HG03196 (cell line): ENCODE measurements around the gene PTPRT.

Experiments used
- ATAC-seq: cut with Tn5 transposase; IDR thresholded peaks from one replicate; pipeline ENCODE4 v1.9.1; 2021; ENCODE audit not compliant: unreplicated experiment

PTPRT gene

DNA sequence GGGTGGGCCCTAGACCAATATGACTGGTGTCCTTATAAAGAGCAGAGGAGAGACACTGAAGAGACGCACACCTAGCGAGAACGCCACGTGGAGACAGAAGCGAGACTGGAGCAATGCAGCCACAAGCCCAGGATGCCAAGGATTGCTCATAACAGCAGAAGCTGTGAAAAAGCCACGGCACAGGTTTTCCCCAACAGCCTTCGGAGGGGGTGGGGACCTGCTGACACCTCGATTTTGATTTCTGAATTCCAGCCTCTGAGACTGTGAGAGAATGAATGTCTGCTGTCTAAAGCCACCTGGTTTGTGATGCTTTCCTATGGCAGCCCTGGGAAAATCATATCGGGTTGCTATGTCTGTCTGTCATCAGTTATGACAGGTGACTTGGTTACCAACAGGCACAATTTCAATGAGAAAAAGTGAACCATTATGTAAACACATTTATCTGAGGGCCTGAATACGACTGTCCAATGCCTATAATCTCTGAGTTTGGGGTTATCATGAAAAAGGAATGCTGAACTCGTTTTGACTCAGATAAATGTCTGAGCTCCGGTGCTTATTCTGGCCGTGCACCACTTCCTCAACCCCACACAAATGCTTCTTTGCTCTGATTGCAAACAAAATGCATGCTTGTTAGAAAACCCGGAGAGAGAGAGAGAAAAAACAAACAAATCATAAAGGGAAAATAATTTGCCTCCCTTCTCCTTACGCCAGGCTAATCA is 769.7 kb downstream of the PTPRT start:
- no peak for ATAC-seq

DNA sequence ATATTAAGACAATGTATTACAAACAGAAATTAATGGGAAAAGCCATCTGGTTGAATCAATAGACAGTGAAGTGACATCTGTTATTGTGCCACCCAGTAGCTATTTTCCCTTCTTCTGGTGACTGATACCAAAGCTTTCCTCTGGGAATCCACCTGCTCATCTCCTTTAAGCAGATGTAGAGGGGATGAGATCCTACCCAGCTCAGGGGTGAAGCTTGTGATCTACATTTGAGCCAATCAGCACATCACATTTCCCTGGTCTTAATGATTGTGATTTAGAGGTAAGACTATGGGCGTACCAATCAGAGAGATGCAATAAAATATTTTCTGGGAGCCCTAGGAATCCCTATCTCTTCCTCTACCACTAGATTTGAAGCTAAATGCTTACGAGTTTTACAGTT is 782.9 kb downstream of the PTPRT start:
- ATAC-seq = no peak

DNA sequence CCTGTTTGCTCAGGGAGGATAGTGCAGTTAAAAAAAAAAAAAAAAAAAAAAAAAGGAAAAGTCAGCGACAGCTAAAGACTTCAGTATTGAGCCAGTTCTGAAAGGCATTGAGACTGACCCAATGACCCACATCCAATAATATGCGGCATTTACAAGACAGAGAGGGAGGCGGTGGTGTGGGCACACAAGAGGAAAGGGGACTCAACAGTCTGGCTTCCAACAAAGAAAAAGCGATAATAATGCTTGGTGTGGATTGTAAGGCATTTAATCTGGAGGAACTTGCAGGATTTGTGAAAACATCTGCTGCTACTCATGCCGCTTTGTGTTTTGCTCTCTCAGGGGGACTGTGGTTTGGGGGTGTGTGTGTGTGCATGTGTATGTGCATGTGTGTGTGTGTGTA is 787.3 kb downstream of the PTPRT start:
- no peak for ATAC-seq

DNA sequence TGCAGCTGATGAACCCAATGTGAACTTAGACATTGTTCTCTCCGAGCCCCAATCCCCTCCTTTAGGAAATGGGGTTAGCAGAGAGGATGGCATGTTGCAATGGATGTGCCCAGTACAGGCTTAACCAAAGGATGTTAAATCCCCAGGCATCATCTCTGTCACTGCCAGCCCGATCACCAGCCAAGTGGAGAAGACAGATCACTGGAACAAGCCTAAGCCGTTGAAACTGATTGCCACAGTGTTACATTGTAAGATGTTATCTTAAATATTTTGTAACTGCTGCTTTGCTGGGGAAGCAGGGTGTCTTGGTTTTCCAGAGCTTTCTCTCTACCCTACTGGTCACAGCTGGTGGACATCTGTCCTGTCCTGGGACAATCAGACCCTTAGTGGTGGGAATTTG is 788.1 kb downstream of the PTPRT start:
- ATAC-seq = no peak

DNA sequence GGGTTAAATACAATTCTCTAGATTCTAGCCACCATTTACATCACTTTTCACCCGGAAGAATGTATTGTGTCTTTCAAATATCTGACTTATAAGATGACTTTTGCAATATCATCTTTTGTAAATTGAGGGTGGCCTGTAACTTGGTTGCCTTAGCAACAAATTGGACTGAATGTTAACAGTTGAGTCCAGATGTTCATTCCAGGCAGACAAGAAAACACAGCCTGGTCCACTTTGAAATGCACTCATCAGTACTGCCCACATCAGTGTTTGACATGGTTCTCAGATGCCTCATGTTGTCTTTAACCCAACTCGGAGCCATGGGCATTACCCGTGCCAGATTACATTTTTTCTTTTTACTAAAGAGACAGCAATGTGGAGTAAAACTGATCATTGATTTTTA is 789.9 kb downstream of the PTPRT start:
- ATAC-seq = no peak

DNA sequence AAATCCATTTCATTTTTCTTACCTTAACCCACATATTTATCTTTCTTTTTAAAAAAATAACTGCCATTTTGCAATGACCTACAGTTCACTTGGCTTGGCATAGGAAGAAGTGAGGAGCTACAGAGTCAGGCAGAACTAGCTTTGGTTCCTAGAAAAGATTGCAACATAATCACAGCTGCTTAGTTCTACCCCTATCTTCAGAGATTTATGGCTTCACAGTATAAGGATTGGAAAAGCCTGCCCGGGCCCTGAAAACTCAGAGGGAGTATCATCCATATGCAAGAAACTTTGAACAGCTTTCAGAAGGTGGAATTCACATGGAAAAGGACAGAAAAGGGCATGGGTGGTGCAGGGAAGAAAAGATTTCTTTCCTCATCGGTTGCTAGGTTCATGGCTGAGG is 797.3 kb downstream of the PTPRT start:
- ATAC-seq = no peak

DNA sequence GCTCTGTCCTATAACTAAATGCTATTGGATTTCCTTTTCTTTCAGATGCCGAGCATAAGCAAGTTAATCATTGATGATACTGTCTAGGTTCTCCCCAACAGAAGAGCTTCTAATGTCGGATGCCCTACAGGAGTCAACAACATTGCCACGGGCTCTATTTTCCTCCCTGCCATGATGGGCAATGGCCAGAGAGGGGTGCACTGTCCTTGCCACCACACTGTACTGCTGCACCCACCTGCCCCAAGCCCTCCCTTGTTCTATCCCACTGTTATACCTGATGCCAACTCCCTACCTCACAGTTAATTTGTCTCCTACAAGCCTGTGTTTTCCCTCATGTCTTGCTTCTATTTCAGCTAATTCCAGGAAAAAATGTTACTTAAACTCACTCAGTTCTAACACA is 797.9 kb downstream of the PTPRT start:
- ATAC-seq = no peak

DNA sequence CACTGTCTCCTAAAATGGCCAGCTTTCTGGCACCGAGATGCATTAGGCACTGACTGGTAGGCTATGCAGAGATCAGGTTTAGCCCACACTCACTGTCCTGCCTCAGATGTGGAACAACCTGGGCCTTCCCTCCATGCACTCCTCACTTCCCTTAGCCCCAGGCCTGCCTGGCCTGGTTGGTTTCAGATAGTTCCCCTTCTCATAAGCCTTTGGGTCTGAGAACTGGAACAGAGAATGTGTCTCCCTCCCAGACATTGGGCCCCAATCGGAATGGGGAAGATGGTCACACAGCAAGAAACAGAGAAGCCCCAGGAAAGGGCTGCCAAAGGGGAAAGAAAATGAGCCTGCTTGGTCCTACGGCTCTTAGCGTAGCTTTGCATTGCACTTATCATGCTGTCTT is 809.4 kb downstream of the PTPRT start:
- no peak for ATAC-seq

DNA sequence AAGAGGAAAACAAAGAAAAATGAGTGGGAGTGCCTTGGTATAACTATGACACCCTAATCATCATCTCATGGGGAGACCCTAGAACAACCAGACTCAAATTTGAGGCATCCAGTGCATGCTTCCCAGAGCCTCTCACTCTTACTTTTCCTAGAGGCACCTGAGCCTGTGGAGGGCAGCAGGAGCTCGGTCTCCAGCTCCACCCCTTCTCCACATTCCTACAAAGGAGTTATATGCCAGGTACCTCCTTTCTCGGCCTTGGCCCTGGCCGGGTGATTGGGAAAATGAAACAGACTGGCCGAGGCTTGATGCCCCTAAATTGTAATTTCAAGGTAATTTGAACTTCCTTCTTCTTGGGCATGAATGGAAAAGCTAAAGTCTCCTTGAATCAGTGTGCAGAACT is 810.3 kb downstream of the PTPRT start:
- ATAC-seq = no peak

DNA sequence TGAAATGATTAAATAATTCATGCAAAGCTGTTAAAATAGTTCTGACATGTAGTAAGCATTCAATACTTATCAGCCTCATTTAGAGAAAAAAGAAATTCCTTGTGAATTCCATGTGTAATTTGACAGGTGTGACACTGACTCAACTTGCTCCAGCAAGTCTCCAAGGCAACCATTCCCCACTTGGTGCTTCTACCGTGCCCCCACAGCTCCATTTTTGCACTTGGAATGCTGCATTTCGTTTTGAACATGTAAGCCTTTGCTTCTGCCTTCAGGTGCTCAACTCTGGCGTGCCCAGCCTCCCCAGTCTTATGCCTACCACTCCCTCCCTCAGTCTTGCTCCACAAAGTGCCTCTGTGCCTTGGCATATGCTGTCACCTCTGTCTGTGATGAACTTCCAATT is 810.9 kb downstream of the PTPRT start:
- no peak for ATAC-seq

DNA sequence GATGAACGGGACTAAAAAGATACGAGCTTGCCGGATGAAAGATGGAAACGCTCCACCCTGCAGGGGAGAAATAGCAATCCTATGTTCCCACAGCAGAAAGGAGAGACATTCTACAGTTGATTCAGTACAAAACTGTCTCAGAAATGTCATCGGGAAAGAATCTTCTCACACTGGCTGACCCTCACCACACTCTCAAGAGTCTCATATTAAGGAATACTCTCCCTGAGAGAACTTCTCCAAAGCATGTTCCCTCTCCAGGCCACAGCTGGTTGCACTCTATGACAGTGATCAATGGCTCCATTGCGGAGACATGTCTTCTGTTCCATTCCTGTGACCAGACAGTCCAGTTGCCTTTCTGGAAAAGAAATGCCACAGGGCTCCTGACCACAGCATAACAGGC is 813.6 kb downstream of the PTPRT start:
- ATAC-seq = no peak

DNA sequence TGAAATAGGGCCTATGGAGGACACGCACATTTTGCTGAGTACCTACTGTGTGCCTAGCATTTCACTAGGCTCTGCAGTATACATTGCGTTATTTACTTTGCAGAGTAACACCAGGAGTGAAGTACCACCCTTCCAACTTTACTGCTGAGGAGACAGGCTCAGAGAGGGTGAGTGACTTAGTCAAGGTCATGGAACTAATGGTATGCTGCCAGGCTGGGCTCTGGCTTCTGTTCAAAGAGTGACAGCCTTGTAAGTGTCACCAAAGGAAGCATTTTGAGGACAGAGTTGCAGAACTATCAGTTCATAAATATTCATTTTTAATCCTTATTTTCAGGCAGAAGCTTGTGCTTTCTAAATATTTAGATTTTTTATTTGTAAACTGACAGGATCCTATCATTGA is 816.7 kb downstream of the PTPRT start:
- ATAC-seq = no peak

DNA sequence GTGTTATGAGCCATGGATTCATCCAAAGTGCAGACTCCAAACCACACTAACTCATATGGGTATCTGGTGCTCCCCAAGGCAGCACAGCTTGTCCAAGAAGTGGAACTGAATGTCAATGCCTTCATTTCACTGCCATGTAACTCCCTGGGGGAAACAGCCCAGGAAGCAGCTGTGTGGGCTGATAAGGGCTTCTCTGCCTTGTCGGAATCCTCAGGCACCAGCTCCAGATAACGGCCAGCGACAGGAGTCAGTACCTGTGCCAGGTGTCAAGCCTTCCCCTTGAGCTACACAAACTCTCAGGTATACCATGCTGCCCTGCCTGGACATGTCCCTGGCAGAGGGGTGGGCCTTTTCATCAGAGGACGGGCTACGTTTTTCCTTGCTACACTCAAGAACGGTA is 819.6 kb downstream of the PTPRT start:
- ATAC-seq = no peak

DNA sequence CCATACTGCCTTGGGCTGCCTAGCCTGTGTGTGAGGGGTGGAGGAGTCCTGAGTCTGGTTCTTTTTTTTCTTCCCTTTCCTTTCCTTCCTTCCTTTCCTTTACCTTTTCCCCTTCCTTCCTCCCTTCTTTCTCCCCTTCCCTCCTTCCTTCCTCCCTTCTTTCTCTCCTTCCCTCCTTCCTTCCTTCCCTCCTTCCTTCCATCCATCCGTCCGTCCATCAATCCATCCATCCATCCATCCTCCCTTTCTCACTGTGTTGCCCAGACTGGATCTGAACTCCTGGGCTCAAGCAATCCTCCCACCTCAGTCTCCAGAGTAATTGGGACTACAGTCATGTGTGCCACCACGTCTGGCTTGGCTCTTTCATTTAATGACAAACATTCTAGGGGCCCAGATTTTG is 820.8 kb downstream of the PTPRT start:
- no peak for ATAC-seq

DNA sequence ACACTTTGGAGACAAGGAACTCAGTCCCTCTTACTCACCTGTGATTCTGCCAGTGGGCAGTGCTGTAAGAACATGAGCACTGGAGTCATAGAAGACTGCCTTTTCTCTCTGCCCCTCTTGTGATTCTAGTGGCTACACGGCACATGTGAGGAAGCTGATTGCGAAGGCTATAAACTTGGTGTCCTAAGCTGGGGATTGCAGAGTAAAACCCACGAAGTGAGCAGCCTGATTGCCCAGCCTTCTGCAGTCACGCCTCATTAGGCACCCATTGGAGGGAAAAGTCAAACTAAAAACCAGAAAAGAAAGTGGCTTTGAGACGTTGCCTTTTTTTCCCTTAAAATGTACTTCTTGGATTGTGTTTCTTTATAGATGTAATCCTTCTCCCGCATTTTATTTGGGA is 823.1 kb downstream of the PTPRT start:
- no peak for ATAC-seq

DNA sequence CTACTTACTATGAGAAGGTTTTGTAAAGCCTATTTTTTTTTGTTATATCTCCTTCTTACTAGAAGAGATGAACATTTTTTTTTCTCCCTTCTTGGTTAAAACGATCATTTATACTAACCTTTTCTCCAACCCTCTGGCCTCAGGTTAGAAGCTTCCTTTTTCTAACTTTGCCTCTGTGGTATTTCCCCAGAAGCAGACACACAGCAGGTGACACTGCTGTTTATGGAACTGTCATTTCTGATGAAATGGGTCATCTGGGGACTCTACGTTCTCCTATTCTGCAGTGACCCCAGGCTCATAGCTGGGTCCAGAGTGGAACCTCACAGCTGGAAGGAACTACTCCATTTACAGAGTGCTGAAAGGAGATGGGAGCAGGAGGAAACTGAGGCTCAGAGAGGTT is 825.3 kb downstream of the PTPRT start:
- no peak for ATAC-seq

DNA sequence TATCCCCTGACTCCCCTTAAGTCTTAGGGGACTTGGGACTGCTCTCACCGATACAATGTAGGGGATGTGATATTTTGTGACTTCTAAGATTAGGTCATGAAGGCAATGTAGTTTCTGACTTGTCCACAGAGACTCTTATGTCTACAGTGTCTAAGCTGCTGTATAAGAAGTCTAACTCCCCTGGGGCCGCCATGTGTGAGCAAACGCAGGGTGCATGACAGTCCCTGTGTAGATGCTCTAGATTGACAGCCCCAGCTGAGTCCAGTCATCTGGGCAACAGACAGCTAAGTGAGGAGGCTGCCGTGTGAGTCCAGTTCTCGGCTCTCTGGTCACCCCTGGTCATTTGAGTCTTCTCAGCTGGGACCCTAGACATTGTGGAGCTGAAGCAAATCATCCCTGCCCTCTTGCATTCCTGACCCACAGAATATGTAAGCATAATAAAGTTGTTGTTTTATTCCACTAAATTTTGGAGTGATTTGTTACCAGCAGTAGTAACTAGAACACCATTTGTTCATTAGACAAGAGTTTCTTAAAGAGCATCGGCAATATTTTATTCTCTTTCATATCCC is 828.2 kb downstream of the PTPRT start:
- ATAC-seq = no peak

DNA sequence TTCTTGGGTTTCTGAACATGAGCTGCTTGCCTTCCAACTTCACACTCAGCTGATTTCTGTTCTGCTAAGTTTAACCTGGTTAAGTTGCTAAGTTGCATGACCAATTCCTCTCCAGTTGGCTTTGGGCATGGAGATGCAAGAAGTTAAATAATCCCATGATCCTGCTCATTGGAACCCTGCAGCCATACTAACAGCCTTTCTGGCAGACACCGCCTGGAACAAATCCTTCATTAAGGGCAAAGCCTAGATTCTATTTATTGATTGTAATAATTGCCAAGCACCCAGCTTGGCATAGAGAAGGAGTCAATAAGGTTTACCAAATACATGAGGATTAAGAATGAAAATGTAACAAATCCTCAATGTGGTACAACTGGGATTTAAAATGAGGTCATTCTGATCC is 829.1 kb downstream of the PTPRT start:
- no peak for ATAC-seq

DNA sequence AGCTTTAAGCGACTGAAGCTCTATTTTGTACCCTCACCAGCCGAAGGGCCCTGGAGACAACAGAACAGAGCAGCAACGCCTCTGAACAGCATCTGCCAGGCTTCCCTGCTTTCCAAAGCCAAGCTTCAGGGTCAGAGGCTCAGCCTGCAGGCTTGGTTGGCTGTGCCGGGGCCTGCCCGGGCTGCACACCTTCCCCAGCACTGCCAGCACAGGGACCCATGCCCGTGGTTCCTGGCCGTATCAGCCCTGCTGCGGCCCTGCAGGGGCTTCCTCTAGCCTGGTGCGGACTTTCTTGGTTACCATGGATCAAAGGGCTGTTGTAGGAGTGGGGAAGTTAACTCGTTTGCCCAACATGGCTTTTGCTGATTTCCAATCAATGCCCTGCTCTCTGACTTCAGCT is 830.1 kb downstream of the PTPRT start:
- ATAC-seq = no peak

DNA sequence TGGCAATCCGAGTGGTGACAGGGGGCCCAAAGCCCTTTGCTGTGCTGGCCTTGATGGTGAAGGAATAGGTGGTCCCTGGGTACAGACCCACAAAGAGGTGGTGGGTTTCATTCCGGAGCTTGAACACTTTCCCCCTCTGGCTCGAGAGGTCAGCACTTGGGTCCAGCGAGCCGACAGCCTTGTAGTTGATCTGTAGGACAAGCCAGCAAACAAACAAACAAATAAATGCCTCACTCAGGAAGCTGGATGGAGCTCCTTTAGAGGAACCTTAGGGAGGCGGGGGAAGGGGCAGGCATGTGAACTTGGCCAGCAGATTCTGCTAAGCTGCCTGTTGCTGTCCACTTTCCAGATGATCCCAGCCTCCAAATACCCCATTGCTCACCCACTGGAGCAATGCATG is 837.6 kb downstream of the PTPRT start:
- no peak for ATAC-seq

DNA sequence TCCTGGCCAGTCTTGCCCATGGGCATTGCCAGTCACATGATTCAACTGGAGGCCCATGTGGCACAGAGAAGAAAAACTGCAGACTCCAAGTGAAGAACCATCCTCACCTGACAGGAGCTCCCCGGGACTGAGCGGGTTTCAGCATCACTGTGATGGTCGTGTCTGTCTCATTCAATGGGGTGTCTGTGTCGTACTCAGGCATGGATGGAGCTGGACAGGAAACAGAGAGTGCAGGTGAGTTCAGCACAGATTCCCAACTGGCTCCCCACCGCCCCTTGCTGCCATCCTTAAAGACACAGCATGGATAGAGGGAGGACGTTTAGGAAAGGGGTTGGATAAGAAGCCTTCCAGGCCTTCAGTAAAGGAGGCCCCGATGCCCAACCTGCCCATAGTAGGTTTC is 839.2 kb downstream of the PTPRT start:
- no peak for ATAC-seq

DNA sequence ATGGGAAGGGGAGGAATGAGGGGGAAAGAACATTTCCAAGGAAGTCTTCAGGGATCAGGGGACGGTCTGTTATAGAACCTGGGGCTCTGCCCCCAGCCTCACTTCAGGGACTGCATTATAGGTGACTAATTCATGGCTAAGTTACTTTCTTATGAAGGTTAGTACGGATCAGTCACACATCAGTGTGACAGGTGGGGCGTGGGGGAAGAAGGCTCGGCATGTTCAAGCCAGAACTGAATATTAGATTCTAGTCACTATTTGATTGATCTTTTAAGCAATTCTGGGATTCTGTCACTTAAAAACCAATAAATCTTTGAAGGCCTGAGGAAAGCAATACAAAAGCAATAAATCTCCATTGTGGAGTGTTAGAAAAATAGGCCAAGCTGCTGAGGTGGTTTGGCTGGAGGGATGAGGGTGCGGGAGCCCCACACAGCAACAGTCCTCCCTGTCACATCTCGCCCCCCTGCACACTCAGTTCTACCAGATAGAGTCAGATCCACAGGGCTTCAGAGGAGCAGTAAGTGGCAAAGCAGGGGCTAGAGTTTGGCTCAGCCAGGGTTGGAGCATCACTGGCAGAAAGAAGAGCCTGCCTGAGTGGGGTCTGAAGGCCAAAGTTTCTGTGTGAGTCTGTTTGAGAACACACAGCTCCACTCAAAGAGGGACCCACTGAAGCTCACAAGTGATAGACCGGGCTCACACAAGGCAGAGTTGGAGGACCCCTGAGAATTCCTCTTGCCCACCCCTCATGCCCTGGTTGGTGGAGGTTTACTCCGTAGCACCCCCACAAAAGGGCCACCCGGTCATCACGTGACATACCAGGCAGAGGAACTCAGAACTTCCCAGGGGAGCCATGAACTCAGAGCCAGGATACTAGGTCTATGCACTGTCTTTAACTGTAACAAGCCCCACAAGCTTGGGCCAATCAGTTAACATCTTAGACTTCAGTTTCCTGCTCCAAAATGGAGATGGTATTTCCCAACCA is 843.2 kb downstream of the PTPRT start:
- ATAC-seq = no peak
